Muscle layer of colon (tissue), 2 donors: ENCODE results near the gene ABCA3.
"Not testable (repeated sequence)": the region's sequence is repeated elsewhere in the genome, so short reads cannot be mapped to it uniquely, and the experiment has no call there.

Experiments used
- H3K27ac ChIP-seq: one replicate; pipeline ENCODE4 v1.7.0; 2013; ENCODE audit warnings: low read depth, mild to moderate bottlenecking, low read length, moderate library complexity
- H3K27me3 ChIP-seq, 2 donors: one replicate each; pipeline ENCODE4 v1.7.0; 2013; ENCODE audit warnings: low read length in 2 of 2, mild to moderate bottlenecking in 2 of 2; ENCODE audit not compliant: insufficient read depth in 2 of 2, control insufficient read depth in 1 of 2
- H3K36me3 ChIP-seq: one replicate; pipeline ENCODE4 v1.7.0; 2013; ENCODE audit warnings: mild to moderate bottlenecking, low read length; ENCODE audit not compliant: insufficient read depth
- H3K4me1 ChIP-seq: one replicate; pipeline ENCODE4 v1.7.0; 2013; ENCODE audit warnings: mild to moderate bottlenecking, low read length; ENCODE audit not compliant: insufficient read depth
- H3K4me3 ChIP-seq, 2 donors: one replicate each; pipeline ENCODE4 v1.7.0; 2013; ENCODE audit warnings: low read length in 2 of 2, low read depth in 1 of 2, mild to moderate bottlenecking in 1 of 2, moderate library complexity in 1 of 2
- H3K9ac ChIP-seq: one replicate; pipeline ENCODE4 v1.7.0; 2013; ENCODE audit warnings: low read length
- H3K9me3 ChIP-seq: one replicate; pipeline ENCODE4 v1.7.0; 2013; ENCODE audit warnings: mild to moderate bottlenecking, low read length
- donor health status: abdominal sarcoma.
- donor health status: Adenocarcinoma of cecum.

ABCA3 gene

DNA sequence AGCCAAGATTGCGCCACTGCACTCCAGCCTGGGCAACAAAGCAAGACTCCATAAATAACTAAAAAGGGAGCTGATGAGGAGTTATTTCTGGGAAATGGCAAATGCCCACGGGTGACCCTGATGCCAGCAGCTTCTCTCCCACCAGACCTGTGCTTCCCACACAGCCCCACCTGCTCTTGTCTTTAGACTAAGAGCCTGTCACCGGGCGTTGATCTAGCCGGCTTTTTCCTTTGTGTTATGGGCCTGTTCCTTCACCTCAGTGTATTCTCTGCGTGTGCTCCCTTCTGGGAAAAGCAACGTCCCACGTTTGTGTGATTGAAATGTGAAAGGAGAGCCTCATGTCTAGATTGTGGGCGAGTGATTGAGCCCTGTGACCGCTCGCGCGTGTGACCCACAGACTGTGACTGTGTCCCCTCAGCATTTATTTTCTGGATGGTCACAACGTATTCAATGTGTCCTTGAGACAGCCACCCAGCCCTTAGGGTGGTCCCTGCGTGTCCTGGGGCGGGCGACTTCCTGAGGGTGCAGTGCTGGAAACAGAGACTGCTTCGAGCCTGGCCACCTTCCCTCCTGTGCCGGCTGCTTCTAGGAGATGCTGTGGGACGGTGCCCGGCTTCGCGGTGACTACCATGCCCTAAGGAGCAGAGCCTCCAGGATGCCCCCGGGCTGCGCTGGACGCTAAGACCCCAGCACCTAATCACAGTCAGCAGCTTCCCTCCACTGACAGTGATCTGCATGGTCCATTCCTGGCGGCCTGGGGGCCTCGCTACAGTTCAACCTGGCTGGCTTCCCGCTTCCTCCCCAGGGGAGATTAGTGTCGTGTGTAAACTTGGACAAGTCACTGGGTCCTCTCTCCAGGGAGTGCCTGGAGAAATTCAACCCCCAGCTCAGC, 64.8 kb downstream of the ABCA3 start:
- H3K36me3 ChIP-seq, result no peaks in the 10 kb centered on the region

DNA sequence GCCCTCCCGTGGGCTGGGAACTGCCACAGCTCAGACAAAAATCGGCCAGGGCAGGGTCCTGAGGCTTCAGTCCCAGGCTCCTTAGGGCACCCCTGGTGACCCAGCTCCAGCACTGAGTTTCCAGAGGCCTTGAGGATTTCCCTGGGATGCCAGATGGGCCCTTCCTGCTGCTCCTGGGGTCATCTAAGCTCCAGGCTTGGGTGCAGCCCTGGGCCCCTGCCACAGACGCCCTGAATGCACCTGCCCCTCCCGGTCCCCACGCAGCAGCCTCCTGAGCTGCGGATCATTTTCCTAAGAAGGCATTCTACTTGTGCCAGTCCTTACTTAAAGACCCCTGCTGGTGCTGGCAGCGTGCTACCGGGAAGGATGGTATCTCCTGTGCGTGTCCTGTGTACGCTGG, 66.6 kb downstream of the ABCA3 start:
- Histone ChIP-seq H3K27ac (no peak overlapping the region), H3K27me3 (no peaks in the 10 kb centered on the region), H3K4me1 (peaks cover 15% of the 10 kb centered on the region), H3K36me3 (no peaks in the 10 kb centered on the region), H3K9me3 (no peaks in the 10 kb centered on the region), H3K9ac (no peak overlapping the region), H3K4me3 (no peak overlapping the region)

More for the DNA sequence above, 64.8 kb downstream of the ABCA3 start:
- no peaks in the 10 kb centered on the region for H3K27me3 ChIP-seq
- H3K27ac ChIP-seq, result no peak overlapping the region
- H3K4me3 ChIP-seq, result no peak overlapping the region
- H3K9me3 ChIP-seq, result no peaks in the 10 kb centered on the region
- no peaks in the 10 kb centered on the region for H3K4me1 ChIP-seq
- H3K9ac ChIP-seq, result no peak overlapping the region

DNA sequence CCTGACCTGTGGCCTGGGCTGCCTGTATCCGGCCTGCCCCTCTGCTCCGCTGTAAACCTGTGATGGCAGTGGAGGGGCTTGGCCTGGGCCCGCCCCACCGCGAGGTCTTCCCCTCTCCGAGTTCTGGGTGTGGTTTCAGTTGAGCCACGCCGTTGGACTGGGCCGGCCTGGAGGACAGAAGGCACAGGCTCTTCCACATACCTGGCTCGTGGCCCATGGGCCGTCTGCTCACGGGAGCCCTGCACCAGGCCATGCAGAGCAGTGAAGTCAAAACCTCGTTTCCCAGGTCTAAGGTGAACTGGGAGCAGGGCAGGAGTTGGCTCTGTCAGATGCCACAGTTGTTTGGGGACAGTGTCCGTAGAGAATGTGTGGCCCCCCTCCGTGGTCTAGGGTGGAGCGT, 67.0 kb downstream of the ABCA3 start:
- no peaks in the 10 kb centered on the region for H3K9me3 ChIP-seq
- no peak overlapping the region for H3K27ac ChIP-seq
- no peak overlapping the region for H3K4me3 ChIP-seq
- peaks cover 16% of the 10 kb centered on the region for H3K4me1 ChIP-seq
- no peak overlapping the region for H3K9ac ChIP-seq
- no peaks in the 10 kb centered on the region for H3K27me3 ChIP-seq
- H3K36me3 ChIP-seq, result no peaks in the 10 kb centered on the region

DNA sequence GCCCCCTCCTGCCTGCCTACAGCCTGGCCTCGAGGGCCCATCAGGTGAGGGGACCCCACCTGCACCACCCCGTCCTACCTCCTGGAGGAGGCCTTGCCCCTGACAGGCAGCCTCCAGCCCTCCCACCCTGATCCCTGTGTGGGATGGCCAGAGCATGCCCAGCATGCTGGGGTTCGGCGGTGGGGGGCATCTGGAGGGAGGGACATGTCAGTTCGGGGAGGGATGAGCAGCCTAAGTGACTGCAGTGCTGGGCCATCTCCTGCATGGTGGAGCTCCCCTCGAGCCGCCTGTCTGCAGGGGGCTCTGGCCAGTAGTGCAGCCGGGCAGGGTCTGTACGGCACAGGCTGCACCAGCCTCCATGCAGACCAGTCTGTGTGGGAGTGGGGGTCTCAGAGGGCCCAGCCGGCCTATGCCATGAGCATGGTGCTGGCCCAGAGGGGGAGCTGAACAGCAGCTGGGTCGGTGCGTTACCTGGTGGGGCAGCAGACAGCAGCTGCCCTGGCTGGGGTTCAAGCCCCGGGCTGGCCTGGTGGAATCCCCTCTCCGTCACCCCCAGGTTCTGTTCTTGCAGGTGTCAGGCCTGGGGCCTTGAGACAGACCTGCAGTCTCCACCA, 68.6 kb downstream of the ABCA3 start:
- no peaks in the 10 kb centered on the region for H3K36me3 ChIP-seq
- H3K9me3 ChIP-seq, result no peaks in the 10 kb centered on the region
- H3K4me1 ChIP-seq, result peaks cover 16% of the 10 kb centered on the region
- no peak overlapping the region for H3K4me3 ChIP-seq
- H3K27ac ChIP-seq, result no peak overlapping the region
- no peaks in the 10 kb centered on the region for H3K27me3 ChIP-seq
- H3K9ac ChIP-seq, result no peak overlapping the region

DNA sequence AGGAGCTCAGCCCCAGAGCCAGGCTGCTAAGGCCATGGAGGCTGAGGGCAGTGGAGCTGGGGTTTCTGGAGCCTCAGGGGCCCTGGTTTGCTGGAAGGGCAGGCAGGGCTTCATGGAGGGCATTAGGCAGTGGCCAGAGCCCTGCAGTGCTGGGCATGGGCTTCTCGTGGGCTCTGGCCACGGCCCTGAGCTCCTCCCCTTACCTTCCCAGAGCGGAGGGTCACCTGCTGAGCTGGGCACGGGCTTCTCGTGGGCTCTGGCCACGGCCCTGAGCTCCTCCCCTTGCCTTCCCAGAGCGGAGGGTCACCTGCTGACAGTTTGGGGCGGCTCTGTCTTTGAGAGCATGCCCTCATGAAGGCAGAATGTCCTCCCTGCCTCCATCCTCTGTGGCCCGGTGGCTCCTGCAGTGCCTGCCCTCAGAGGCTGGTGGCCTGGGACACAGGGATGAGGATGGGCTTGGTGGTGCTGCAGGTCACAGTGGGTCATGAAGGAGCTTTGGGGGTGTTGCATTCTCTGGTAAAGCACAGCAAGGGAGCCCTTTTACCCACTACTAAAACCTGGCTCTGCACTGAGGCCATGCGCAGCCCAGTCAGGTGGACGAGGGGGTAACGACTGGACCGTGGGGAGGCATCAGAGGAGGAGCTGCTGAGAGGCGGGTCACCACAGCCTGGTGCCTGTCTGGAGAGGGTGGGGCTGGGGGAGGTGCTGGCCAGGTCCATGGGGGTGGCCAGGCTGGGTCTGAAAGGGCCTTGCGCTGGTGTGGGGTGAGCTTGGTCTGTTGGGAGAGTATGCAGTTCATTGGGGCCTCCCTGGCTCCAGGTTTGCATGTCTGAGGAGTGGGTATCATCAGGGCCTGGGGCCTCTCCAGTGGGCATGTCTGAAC, 69.7 kb downstream of the ABCA3 start:
- H3K4me1 ChIP-seq, result peaks cover 23% of the 10 kb centered on the region
- H3K9ac ChIP-seq, result no peak overlapping the region
- no peaks in the 10 kb centered on the region for H3K27me3 ChIP-seq
- H3K4me3 ChIP-seq, result no peak overlapping the region
- H3K27ac ChIP-seq, result no peak overlapping the region
- no peaks in the 10 kb centered on the region for H3K9me3 ChIP-seq
- H3K36me3 ChIP-seq, result no peaks in the 10 kb centered on the region

DNA sequence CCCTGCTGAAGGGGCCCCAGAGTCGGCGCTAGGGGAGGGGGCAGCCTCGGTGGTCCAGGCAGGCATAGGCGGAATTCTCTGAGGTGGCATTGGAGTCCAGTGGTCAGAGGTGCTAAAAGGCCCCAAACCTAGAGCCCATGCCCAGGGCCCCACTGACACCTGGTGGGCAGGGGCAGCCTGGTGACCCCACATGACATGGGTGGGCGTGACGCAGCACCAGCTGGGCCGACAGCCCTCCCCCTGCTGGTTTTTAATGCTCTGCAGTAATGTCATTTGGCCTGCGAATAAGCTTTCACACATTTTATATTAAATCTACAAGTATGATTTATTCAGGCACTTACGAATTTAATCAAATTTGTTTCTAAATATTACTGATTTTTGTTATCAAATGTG, 70.5 kb downstream of the ABCA3 start:
- H3K9ac ChIP-seq, result no peak overlapping the region
- peak overlapping the region in 1 of 2 donors; percentile 75 for H3K4me3 ChIP-seq
- H3K27me3 ChIP-seq, result no peaks in the 10 kb centered on the region
- peaks cover 25% of the 10 kb centered on the region for H3K4me1 ChIP-seq
- no peaks in the 10 kb centered on the region for H3K36me3 ChIP-seq
- no peaks in the 10 kb centered on the region for H3K9me3 ChIP-seq
- H3K27ac ChIP-seq, result no peak overlapping the region

DNA sequence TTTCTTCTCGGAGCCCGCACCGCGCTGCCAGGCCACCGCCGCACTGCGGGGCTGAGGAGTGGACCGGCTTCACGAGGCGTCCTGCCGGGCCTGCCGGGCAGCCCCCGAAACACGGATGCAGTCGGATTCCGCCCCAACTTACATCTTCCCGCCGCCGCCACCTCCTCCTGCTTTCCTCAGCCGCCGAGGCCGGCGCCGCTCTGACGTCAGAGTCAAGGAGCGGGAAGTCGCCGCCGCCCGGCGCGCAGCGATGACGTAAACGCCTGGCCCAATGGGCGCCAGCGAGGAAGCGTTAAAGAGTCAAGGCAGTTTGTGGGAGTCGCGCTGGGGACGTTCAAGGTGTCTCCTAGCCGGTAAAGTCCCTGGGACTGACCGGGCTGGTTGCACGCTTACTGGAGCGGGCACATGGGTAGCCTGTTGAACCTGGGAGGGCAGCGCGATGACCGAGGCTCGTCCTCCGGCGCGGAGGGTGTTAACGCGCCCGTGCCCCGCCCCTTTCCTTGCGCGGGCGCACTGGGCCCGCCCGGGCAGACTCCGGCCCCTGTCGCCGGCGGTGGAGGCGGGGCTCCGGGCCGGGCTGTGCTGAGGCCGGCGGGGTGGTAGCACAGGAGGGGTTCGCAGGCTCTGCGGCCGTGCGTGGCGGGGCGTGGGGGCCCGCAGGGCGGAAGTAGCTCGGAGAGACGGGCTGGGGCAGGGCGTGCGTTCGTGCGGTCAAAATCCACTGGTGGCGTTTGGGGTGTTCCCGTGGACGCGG, 72.4 kb downstream of the ABCA3 start, which contains the start of gene RNPS1:
Gene RNPS1 (minus strand): TSS at position 214 of the 754 bp plus-strand sequence. CDS start 3,483 bp downstream, outside the sequence.
- Histone ChIP-seq H3K4me1 (peaks cover 25% of the 10 kb centered on the region), H3K27me3 (no peaks in the 10 kb centered on the region), H3K9me3 (no peaks in the 10 kb centered on the region), H3K36me3 (no peaks in the 10 kb centered on the region), H3K27ac (peak within 1 kb of the TSS; percentile 95), H3K4me3 (peak within 1 kb of the TSS; percentile 75 to 85), H3K9ac (peak within 1 kb of the TSS; percentile 61)

DNA sequence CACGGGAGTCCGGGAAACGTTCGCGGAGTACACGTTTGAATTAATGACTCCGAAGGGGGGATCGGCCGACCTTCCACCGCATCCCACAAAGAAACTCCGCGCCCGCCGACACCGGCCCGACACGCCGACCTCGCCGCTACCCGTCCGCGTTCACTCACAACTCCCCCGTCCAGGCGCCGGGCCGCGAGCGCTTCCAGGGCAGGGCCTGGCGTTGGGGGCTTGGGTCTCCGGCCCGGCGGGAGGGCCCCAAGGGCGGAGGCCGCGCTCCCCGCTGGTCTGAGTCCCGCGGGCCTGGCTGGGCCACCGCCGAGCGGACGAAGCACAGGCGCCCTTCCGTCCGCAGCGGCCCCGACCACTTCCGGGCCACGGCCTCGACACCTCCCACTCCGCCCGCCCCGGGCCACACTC, 73.0 kb downstream of the ABCA3 start:
- not testable (repeated sequence) for H3K9me3 ChIP-seq, H3K27me3 ChIP-seq, H3K36me3 ChIP-seq
- Histone ChIP-seq H3K4me3 (peak overlapping the region; percentile 75 to 85), H3K9ac (peak overlapping the region; percentile 44), H3K27ac (peak overlapping the region; percentile 95), H3K4me1 (peaks cover 25% of the 10 kb centered on the region)

DNA sequence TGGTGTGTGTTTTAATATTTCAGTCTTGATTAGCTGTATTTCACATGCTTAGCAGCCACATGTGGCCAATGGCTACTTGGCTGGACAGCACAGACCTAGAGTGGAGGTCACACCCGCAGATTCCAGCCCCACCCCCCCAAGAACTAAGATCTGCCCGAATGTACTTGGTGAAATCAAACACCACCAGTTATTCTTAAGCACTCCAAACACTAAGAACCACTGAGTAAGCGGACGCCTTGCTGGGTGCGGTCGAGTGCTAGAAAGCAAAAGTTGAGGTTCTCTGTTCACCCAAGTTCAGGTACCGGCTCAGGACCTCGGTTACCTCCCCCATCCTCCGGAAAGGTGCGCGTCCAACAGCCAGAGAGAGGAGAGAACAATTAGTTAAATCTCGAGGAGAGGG, 73.6 kb downstream of the ABCA3 start:
- H3K27me3 ChIP-seq, H3K36me3 ChIP-seq, H3K27ac ChIP-seq, H3K9me3 ChIP-seq: not testable (repeated sequence)
- peak overlapping the region; percentile 44 for H3K9ac ChIP-seq
- peaks cover 25% of the 10 kb centered on the region for H3K4me1 ChIP-seq
- peak overlapping the region in 1 of 2 donors; percentile 75 for H3K4me3 ChIP-seq

DNA sequence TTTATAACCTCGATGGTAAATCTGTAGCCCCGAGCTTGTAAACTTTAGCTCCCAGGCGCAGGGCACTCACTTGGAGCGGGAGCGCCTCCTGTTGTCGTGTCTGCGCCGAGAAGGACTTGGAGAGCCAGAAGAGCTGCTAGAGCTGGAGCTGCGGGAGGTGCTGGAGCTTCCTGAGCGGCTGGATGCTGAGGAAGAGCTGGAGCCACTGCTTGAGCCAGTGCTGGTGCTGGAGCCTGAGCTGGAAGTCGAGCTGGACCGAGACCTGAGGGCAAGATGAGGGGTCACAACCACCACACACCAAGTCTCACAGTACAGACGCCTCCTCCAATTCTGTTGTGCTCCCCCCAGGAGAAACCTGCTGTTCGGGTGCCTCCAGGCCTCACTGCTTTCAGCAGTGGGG, 77.5 kb downstream of the ABCA3 start:
- not testable (repeated sequence) for H3K9ac ChIP-seq, H3K4me1 ChIP-seq, H3K27me3 ChIP-seq, H3K9me3 ChIP-seq, H3K27ac ChIP-seq, H3K4me3 ChIP-seq
- peaks cover 19% of the 10 kb centered on the region for H3K36me3 ChIP-seq
